ENCODE results near the gene SIRT5. TPM values are rescaled to one million over a fixed set of nuclear protein-coding genes. Genes with fewer than 3 reads are reported as not detected.

The SIRT5 gene
- total and polyA plus RNA-seq, 2 donors (not counting 1 experiment from before 2014, with no cell fraction given) = 8.1 to 16.3 TPM

DNA sequence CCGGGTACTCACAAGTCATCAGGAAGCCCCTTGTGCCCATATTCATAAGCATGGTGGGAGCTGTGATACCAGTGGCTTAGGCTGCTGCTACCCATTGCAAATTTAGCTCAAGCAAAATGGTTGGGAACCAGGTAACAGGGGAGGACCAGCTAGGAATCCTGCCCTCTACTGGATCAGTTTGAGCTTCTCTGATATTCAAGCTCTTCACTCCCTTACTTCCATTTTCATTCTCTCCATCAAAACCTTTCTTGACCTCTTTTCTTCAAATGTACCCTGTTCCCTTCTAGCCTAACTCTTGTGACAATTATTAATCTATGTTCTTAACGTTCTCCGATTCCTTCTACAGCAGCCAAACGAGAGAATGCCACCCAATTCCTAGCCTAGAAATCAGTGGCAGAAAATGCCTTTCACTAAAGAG, 50.5 kb downstream of the SIRT5 start:
- Histone ChIP-seq H3K4me2 (replicated peaks; ENCODE audit: low read depth, low read length, poor library complexity, severe bottlenecking) (no peak overlapping the region), H3K4me3 (ENCODE audit: control extremely low read depth in 1 of 5, extremely low read depth in 1 of 5, insufficient read depth in 1 of 5, low read depth in 2 of 5, low read length in 4 of 5) (no peak overlapping the region), H4K20me1 (ENCODE audit: control insufficient read depth, insufficient read depth, low read length, poor library complexity, severe bottlenecking) (no peaks in the 10 kb centered on the region), H3K79me2 (ENCODE audit: control insufficient read depth, insufficient read depth, low read length) (no peaks in the 10 kb centered on the region), H3K9me3 (ENCODE audit: control extremely low read depth in 1 of 3, control insufficient read depth in 2 of 3, insufficient read depth in 1 of 3, low read length in 2 of 3) (no peaks in the 10 kb centered on the region), H2AFZ (ENCODE audit: insufficient read depth, low read depth, low read length, poor library complexity, severe bottlenecking) (no peak overlapping the region), H3K27me3 (replicated peaks in 1 of 4; ENCODE audit: control extremely low read depth in 1 of 4, control insufficient read depth in 3 of 4, insufficient read depth in 4 of 4, low read length in 3 of 4) (no peaks in the 10 kb centered on the region), H3K36me3 (replicated peaks in 1 of 2; ENCODE audit: control extremely low read depth in 1 of 2, control insufficient read depth in 1 of 2, extremely low read depth in 1 of 2, insufficient read depth in 2 of 2, low read length in 1 of 2) (peaks cover 13 to 78% of the 10 kb centered on the region in 2 experiments), H3K4me1 (ENCODE audit: control insufficient read depth in 2 of 2, insufficient read depth in 2 of 2, low read length in 2 of 2) (no peaks in the 10 kb centered on the region), H3K27ac (ENCODE audit: low read length in 2 of 2) (peak overlapping the region in 1 of 2 donors; percentile 42), H3K9ac (ENCODE audit: low read length) (no peak overlapping the region)
- no CpG with 5 or more reads among the region's 4 CpGs for WGBS (ENCODE audit: insufficient coverage)
- DNase-seq (peak; percentile 57), ATAC-seq (ENCODE audit: low read depth) (peak; percentile 51)
- Mint-ChIP-seq H3K27ac (peak overlapping the region; percentile 77), H3K9me3 (ENCODE audit: insufficient read depth) (no peaks in the 10 kb centered on the region), H3K27me3 (no peaks in the 10 kb centered on the region), H3K4me3 (no peak overlapping the region), H3K4me1 (peaks cover 5% of the 10 kb centered on the region)
- ChIA-PET CTCF (interaction anchor here (0.6 to 3.8 kb wide), 16 partner anchors 9 to 1921 kb away, joined by 3 to 32 read pairs (median 4); partner anchors contain the start of genes NOL7, RANBP9 and SIRT5), POLR2A (no interaction called here)
- intact Hi-C loops (cut with micrococcal nuclease) = loop anchor here (2.0 kb wide), 1 partner anchor 50 kb away; the partner anchor contains the start of gene SIRT5
- TF ChIP-seq, protein P1, sequence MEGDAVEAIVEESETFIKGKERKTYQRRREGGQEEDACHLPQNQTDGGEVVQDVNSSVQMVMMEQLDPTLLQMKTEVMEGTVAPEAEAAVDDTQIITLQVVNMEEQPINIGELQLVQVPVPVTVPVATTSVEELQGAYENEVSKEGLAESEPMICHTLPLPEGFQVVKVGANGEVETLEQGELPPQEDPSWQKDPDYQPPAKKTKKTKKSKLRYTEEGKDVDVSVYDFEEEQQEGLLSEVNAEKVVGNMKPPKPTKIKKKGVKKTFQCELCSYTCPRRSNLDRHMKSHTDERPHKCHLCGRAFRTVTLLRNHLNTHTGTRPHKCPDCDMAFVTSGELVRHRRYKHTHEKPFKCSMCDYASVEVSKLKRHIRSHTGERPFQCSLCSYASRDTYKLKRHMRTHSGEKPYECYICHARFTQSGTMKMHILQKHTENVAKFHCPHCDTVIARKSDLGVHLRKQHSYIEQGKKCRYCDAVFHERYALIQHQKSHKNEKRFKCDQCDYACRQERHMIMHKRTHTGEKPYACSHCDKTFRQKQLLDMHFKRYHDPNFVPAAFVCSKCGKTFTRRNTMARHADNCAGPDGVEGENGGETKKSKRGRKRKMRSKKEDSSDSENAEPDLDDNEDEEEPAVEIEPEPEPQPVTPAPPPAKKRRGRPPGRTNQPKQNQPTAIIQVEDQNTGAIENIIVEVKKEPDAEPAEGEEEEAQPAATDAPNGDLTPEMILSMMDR (IDR thresholded peaks at IDR 0.05) = peak; percentile 40
- no peak for TF ChIP-seq EZH2 (IDR thresholded peaks at IDR 0.05; ENCODE audit: borderline replicate concordance, insufficient read depth, low read depth, low read length, poor library complexity, severe bottlenecking)

DNA sequence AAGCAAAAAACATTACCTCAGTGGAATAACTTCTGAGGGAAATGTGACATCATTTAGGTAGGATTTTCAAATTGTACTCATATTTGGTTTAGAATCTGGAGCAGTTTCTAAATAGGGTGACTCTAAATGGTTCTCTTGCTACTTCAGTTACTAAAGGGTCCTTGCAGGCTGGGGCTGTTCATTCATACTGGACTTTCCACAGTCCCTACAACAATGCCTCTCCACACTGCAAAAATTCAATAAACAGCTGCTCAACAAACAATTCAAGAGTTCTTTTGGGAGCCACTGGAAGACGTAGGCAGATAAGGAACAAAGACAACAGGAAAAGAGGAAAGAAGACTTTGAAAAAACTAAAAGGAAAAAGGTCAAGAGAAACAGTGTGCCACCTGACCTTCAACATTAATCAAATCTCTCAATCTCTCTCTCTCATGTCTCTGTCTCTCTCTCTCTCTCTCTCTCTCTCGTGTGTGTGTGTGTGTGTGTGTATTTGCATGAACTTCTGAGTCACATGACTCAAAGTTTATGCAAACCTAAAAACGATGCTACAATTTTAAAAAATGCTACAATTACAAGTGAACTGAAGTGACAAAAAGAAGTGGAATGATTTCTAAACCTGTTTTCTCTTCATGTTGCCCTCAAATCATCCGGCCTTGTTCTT, 55.2 kb downstream of the SIRT5 start:
- H3K27ac Mint-ChIP-seq = peak overlapping the region; percentile 44
- WGBS (ENCODE audit: insufficient coverage) = no CpG with 5 or more reads among the region's 4 CpGs
- no peaks in the 10 kb centered on the region for H3K9me3 ChIP-seq (ENCODE audit: control extremely low read depth in 1 of 3, control insufficient read depth in 2 of 3, insufficient read depth in 1 of 3, low read length in 2 of 3)
- H2AFZ ChIP-seq (ENCODE audit: insufficient read depth, low read depth, low read length, poor library complexity, severe bottlenecking) = no peak overlapping the region
- CTCF ChIA-PET = interaction anchor here (3.1 kb wide), 1 partner anchor 14 kb away, joined by 11 read pairs; the partner anchor contains the start of gene NOL7
- H3K9me3 Mint-ChIP-seq (ENCODE audit: insufficient read depth) = no peaks in the 10 kb centered on the region
- no peak overlapping the region for H3K4me3 ChIP-seq (ENCODE audit: control extremely low read depth in 1 of 5, extremely low read depth in 1 of 5, insufficient read depth in 1 of 5, low read depth in 2 of 5, low read length in 4 of 5)
- no peak overlapping the region for H3K4me2 ChIP-seq (replicated peaks; ENCODE audit: low read depth, low read length, poor library complexity, severe bottlenecking)
- no peaks in the 10 kb centered on the region for H3K27me3 ChIP-seq (replicated peaks in 1 of 4; ENCODE audit: control extremely low read depth in 1 of 4, control insufficient read depth in 3 of 4, insufficient read depth in 4 of 4, low read length in 3 of 4)
- no peak overlapping the region for H3K9ac ChIP-seq (ENCODE audit: low read length)
- intact Hi-C loops (cut with micrococcal nuclease) = no loop called here
- H3K4me1 ChIP-seq (ENCODE audit: control insufficient read depth in 2 of 2, insufficient read depth in 2 of 2, low read length in 2 of 2) = no peaks in the 10 kb centered on the region
- H4K20me1 ChIP-seq (ENCODE audit: control insufficient read depth, insufficient read depth, low read length, poor library complexity, severe bottlenecking) = no peaks in the 10 kb centered on the region
- H3K27ac ChIP-seq (ENCODE audit: low read length in 2 of 2) = no peak overlapping the region
- peaks cover 16 to 63% of the 10 kb centered on the region in 2 experiments for H3K36me3 ChIP-seq (replicated peaks in 1 of 2; ENCODE audit: control extremely low read depth in 1 of 2, control insufficient read depth in 1 of 2, extremely low read depth in 1 of 2, insufficient read depth in 2 of 2, low read length in 1 of 2)
- no peak overlapping the region for H3K4me3 Mint-ChIP-seq
- POLR2A ChIA-PET = interaction anchor here (1.1 kb wide), 1 partner anchor 14 kb away, joined by 4 read pairs; the partner anchor contains the start of gene NOL7
- TF ChIP-seq, protein P1 (IDR thresholded peaks at IDR 0.05) = no peak
- TF ChIP-seq EZH2 (IDR thresholded peaks at IDR 0.05; ENCODE audit: borderline replicate concordance, insufficient read depth, low read depth, low read length, poor library complexity, severe bottlenecking) = no peak
- no peaks in the 10 kb centered on the region for H3K79me2 ChIP-seq (ENCODE audit: control insufficient read depth, insufficient read depth, low read length)
- no peak for ATAC-seq (ENCODE audit: low read depth)
- no peak for DNase-seq
- peaks cover 6% of the 10 kb centered on the region for H3K4me1 Mint-ChIP-seq
- no peaks in the 10 kb centered on the region for H3K27me3 Mint-ChIP-seq

All from B cell (primary cell).